ENCODE data around the gene TMEM63C. TPM values are rescaled to one million over a fixed set of nuclear protein-coding genes. Genes with fewer than 3 reads are reported as not detected.

The TMEM63C gene
- polyA plus RNA-seq, 1 donor (not counting 4 experiments of a cell fraction or from before 2014, with no cell fraction given) = 0.66 TPM

DNA sequence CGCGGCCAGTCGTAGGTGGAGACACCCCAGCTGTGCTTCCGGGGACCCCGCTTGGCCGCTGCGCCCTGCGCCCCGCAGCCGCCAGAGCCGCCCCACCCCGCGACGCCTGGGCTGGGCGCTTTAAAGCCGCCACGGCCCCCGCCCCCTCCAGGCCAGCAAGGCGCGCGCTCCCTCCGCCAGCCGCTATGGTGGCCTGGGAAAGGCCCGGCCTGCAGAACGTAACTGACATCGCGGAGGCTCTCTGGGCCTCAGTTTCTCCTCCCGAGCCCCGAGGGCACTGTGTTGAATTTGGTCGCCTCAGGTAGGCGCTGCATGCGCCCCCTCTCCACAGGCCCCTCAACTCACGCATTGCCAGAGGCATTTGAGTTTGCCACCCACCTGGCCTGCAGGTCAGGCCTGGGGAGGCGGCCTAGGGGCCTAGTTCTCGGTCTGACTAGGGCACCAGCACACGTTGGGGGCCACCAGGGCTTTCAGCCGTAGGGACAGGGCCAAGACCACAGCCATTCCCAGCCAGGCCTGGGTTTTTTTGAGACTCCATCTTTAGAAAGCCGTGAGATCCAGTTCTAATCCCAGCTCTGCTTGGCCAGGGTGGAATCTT is 89.6 kb downstream of the TMEM63C start, which contains the start of gene NGB:
TSS of gene NGB (minus strand) at position 94 of the 598 bp plus-strand sequence. CDS start 269 bp downstream, outside the sequence.
- H3K4me3 ChIP-seq (ENCODE audit: control insufficient read depth in 2 of 3, extremely low read depth in 1 of 3, insufficient read depth in 2 of 3, low read depth in 1 of 3, low read length in 3 of 3) = no peak within 1 kb of the TSS
- FAIRE-seq = no peak
- H4K20me1 ChIP-seq (ENCODE audit: control insufficient read depth, extremely low read depth, insufficient read depth, low read length) = peaks cover 2% of the 10 kb centered on the region
- no peaks in the 10 kb centered on the region for H3K9me1 ChIP-seq (ENCODE audit: control insufficient read depth, extremely low read depth, insufficient read depth, low read length)
- no peak within 1 kb of the TSS for H3K27ac ChIP-seq (ENCODE audit: control insufficient read depth, insufficient read depth, low read length)
- no peak within 1 kb of the TSS for H3K9ac ChIP-seq (ENCODE audit: control insufficient read depth, extremely low read depth, insufficient read depth, low read length)
- H3K4me1 ChIP-seq (ENCODE audit: control insufficient read depth, extremely low read depth, insufficient read depth, low read length) = peaks cover 8% of the 10 kb centered on the region
- H3K27me3 ChIP-seq (ENCODE audit: control insufficient read depth, extremely low read depth, insufficient read depth, low read length) = peaks cover 37% of the 10 kb centered on the region
- no peak for DNase-seq (ENCODE audit: low read depth, low spot score)
- no peak within 1 kb of the TSS for H2AFZ ChIP-seq (ENCODE audit: control insufficient read depth, low read length)
- H3K4me2 ChIP-seq (ENCODE audit: control insufficient read depth, extremely low read depth, insufficient read depth, low read depth, low read length) = peak within 1 kb of the TSS; percentile 25
- no peaks in the 10 kb centered on the region for H3K9me3 ChIP-seq (ENCODE audit: control insufficient read depth, low read depth, low read length)
- peaks cover 0 to 1% of the 10 kb centered on the region in 2 experiments for H3K36me3 ChIP-seq (ENCODE audit: control insufficient read depth in 2 of 2, extremely low read depth in 1 of 2, insufficient read depth in 2 of 2, low read length in 2 of 2)
- H3K79me2 ChIP-seq (ENCODE audit: control insufficient read depth, insufficient read depth, low read length) = no peaks in the 10 kb centered on the region
- dilution Hi-C loops (cut with MboI; ENCODE audit: extremely low pct_ligation_motif_present, low sequenced_read_pairs) = no loop called here
- TF ChIP-seq, protein P1, sequence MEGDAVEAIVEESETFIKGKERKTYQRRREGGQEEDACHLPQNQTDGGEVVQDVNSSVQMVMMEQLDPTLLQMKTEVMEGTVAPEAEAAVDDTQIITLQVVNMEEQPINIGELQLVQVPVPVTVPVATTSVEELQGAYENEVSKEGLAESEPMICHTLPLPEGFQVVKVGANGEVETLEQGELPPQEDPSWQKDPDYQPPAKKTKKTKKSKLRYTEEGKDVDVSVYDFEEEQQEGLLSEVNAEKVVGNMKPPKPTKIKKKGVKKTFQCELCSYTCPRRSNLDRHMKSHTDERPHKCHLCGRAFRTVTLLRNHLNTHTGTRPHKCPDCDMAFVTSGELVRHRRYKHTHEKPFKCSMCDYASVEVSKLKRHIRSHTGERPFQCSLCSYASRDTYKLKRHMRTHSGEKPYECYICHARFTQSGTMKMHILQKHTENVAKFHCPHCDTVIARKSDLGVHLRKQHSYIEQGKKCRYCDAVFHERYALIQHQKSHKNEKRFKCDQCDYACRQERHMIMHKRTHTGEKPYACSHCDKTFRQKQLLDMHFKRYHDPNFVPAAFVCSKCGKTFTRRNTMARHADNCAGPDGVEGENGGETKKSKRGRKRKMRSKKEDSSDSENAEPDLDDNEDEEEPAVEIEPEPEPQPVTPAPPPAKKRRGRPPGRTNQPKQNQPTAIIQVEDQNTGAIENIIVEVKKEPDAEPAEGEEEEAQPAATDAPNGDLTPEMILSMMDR (optimal IDR thresholded peaks at IDR 0.05 in 1 of 3, IDR thresholded peaks at IDR 0.05 in 1 of 3, conservative IDR thresholded peaks at IDR 0.05 in 1 of 3; ENCODE audit: extremely low read depth in 1 of 3, insufficient read depth in 2 of 3, low read length in 3 of 3) = no peak
- TF ChIP-seq EZH2 (IDR thresholded peaks at IDR 0.05; ENCODE audit: low read length) = peak; percentile 42

DNA sequence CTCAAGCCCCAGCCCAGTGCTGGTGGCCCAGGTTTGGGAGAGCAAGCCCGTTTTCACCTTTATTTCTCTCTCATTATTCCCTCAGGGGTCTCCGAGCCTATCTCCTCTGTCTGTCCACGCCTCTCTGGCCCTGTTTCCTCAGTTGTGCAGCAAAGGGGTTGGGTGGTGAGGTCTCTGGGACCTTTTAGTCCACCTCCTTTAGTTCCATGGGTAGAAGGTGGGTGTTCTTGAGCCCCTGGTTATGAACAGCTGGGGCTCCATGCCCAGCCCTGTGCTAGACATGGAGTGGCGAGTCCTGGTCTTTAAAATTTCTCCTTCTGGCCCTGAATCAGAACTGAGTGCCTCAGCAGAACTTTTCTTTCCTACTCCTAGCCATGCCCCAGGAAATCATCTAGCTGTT is 90.7 kb downstream of the TMEM63C start:
- Histone ChIP-seq H3K36me3 (ENCODE audit: control insufficient read depth in 2 of 2, extremely low read depth in 1 of 2, insufficient read depth in 2 of 2, low read length in 2 of 2) (peaks cover 0 to 2% of the 10 kb centered on the region in 2 experiments), H3K79me2 (ENCODE audit: control insufficient read depth, insufficient read depth, low read length) (no peaks in the 10 kb centered on the region), H3K4me3 (ENCODE audit: control insufficient read depth in 2 of 3, extremely low read depth in 1 of 3, insufficient read depth in 2 of 3, low read depth in 1 of 3, low read length in 3 of 3) (no peak overlapping the region), H3K9me3 (ENCODE audit: control insufficient read depth, low read depth, low read length) (no peaks in the 10 kb centered on the region), H3K4me2 (ENCODE audit: control insufficient read depth, extremely low read depth, insufficient read depth, low read depth, low read length) (no peak overlapping the region), H4K20me1 (ENCODE audit: control insufficient read depth, extremely low read depth, insufficient read depth, low read length) (peaks cover 2% of the 10 kb centered on the region), H3K4me1 (ENCODE audit: control insufficient read depth, extremely low read depth, insufficient read depth, low read length) (peaks cover 8% of the 10 kb centered on the region), H3K27me3 (ENCODE audit: control insufficient read depth, extremely low read depth, insufficient read depth, low read length) (peaks cover 37% of the 10 kb centered on the region), H3K9me1 (ENCODE audit: control insufficient read depth, extremely low read depth, insufficient read depth, low read length) (no peaks in the 10 kb centered on the region), H3K9ac (ENCODE audit: control insufficient read depth, extremely low read depth, insufficient read depth, low read length) (no peak overlapping the region), H3K27ac (ENCODE audit: control insufficient read depth, insufficient read depth, low read length) (no peak overlapping the region), H2AFZ (ENCODE audit: control insufficient read depth, low read length) (no peak overlapping the region)
- DNase-seq (ENCODE audit: low read depth, low spot score) (no peak), FAIRE-seq (no peak)
- dilution Hi-C loops (cut with MboI; ENCODE audit: extremely low pct_ligation_motif_present, low sequenced_read_pairs) = no loop called here
- no peak for TF ChIP-seq EZH2 (IDR thresholded peaks at IDR 0.05; ENCODE audit: low read length)
- TF ChIP-seq, protein P1 (optimal IDR thresholded peaks at IDR 0.05 in 1 of 3, IDR thresholded peaks at IDR 0.05 in 1 of 3, conservative IDR thresholded peaks at IDR 0.05 in 1 of 3; ENCODE audit: extremely low read depth in 1 of 3, insufficient read depth in 2 of 3, low read length in 3 of 3) = no peak
